ENCODE results near the gene RASSF3. TPM values are rescaled to one million over a fixed set of nuclear protein-coding genes. Genes with fewer than 3 reads are reported as not detected.

RASSF3 gene
- total RNA-seq, 1 donor = 13.8 TPM

- no peak overlapping the region for H3K4me2 ChIP-seq (ENCODE audit: insufficient read depth, low read length)
- TF ChIP-seq CTCF (IDR thresholded peaks at IDR 0.05; ENCODE audit: extremely low read depth, low read depth, low read length) = no peak
- peaks cover 26% of the 10 kb centered on the region for H3K4me1 ChIP-seq (ENCODE audit: insufficient read depth, low read length)
- H3K27ac ChIP-seq (ENCODE audit: low read depth, low read length) = no peak overlapping the region
- H2AFZ ChIP-seq (ENCODE audit: low read length) = no peak overlapping the region
- DNase-seq (ENCODE audit: insufficient read length, low spot score, missing footprints) = no peak
- H3K4me3 ChIP-seq (ENCODE audit: insufficient read depth, low read length) = no peak overlapping the region
- no peaks in the 10 kb centered on the region for H3K36me3 ChIP-seq (ENCODE audit: insufficient read depth, low read length)
- peaks cover 52% of the 10 kb centered on the region for H3K79me2 ChIP-seq (ENCODE audit: insufficient read depth, low read length)
- no peaks in the 10 kb centered on the region for H3K27me3 ChIP-seq (ENCODE audit: insufficient read depth, low read length)
- H3K9me3 ChIP-seq (ENCODE audit: low read depth, low read length) = no peaks in the 10 kb centered on the region
- no peaks in the 10 kb centered on the region for H4K20me1 ChIP-seq (ENCODE audit: insufficient read depth, low read length)
Measured at GRCh38 chr12:64678248-64678647, 68.0 kb downstream of the RASSF3 start.

DNA sequence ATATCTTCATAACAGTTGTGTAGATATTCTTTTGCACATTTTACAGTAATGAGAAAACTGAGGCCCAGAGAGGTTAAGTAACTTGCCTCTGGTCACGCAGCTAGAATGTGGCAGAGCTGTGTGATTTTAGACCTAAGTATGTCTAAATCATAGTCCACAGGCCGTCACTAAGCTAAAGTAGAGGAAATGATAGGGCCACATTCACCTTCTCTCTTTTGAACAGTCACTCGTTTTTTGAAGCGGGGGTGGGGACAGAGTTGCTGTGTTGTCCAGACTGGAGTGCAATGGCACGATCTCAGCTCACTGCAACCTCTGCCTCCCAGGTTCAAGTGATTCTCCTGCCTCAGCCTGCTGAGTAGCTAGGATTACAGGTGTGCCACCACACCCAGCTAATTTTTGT is 68.5 kb downstream of the RASSF3 start:
- no peaks in the 10 kb centered on the region for H3K36me3 ChIP-seq (ENCODE audit: insufficient read depth, low read length)
- H3K4me3 ChIP-seq (ENCODE audit: insufficient read depth, low read length) = no peak overlapping the region
- H3K27ac ChIP-seq (ENCODE audit: low read depth, low read length) = peak overlapping the region; percentile 91
- H3K4me2 ChIP-seq (ENCODE audit: insufficient read depth, low read length) = peak overlapping the region; percentile 82
- H3K79me2 ChIP-seq (ENCODE audit: insufficient read depth, low read length) = peaks cover 54% of the 10 kb centered on the region
- H4K20me1 ChIP-seq (ENCODE audit: insufficient read depth, low read length) = no peaks in the 10 kb centered on the region
- no peak for TF ChIP-seq CTCF (IDR thresholded peaks at IDR 0.05; ENCODE audit: extremely low read depth, low read depth, low read length)
- H3K9me3 ChIP-seq (ENCODE audit: low read depth, low read length) = no peaks in the 10 kb centered on the region
- DNase-seq (ENCODE audit: insufficient read length, low spot score, missing footprints) = no peak
- no peak overlapping the region for H2AFZ ChIP-seq (ENCODE audit: low read length)
- H3K4me1 ChIP-seq (ENCODE audit: insufficient read depth, low read length) = peaks cover 26% of the 10 kb centered on the region
- H3K27me3 ChIP-seq (ENCODE audit: insufficient read depth, low read length) = no peaks in the 10 kb centered on the region

GRCh38 chr12:64679487-64680001 is 69.2 kb downstream of the RASSF3 start:
- H3K4me2 ChIP-seq (ENCODE audit: insufficient read depth, low read length) = peak overlapping the region; percentile 82
- peak overlapping the region; percentile 64 for H2AFZ ChIP-seq (ENCODE audit: low read length)

DNA sequence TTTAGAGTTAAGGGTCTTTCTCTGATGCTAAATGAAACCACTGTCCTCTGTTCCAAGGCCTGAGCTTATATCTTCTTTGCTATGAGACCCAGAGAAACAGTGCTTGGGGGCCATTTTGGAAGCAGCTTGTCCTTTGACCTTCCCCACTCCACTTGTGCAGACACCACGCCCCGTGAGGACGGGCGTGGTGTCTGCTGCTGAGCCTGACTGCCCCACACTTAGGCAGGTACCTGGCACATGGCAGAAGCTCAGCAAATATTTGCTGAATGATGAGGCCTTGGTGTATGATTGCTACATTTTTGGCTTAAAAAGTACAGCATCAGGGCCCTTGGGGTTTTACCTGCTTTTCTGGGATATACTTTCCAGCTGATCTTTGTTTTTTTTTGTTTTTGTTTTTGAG is 69.9 kb downstream of the RASSF3 start:
- Histone ChIP-seq H3K4me1 (ENCODE audit: insufficient read depth, low read length) (peaks cover 26% of the 10 kb centered on the region), H3K79me2 (ENCODE audit: insufficient read depth, low read length) (peaks cover 49% of the 10 kb centered on the region), H3K27me3 (ENCODE audit: insufficient read depth, low read length) (no peaks in the 10 kb centered on the region), H3K36me3 (ENCODE audit: insufficient read depth, low read length) (no peaks in the 10 kb centered on the region), H2AFZ (ENCODE audit: low read length) (peak overlapping the region; percentile 64), H3K4me3 (ENCODE audit: insufficient read depth, low read length) (peak overlapping the region; percentile 63), H3K9me3 (ENCODE audit: low read depth, low read length) (no peaks in the 10 kb centered on the region), H3K27ac (ENCODE audit: low read depth, low read length) (peak overlapping the region; percentile 91), H3K4me2 (ENCODE audit: insufficient read depth, low read length) (peak overlapping the region; percentile 82), H4K20me1 (ENCODE audit: insufficient read depth, low read length) (no peaks in the 10 kb centered on the region)
- no peak for TF ChIP-seq CTCF (IDR thresholded peaks at IDR 0.05; ENCODE audit: extremely low read depth, low read depth, low read length)
- no peak for DNase-seq (ENCODE audit: insufficient read length, low spot score, missing footprints)

More at GRCh38 chr12:64679487-64680001, 69.2 kb downstream of the RASSF3 start:
- Histone ChIP-seq H3K79me2 (ENCODE audit: insufficient read depth, low read length) (peaks cover 51% of the 10 kb centered on the region), H3K36me3 (ENCODE audit: insufficient read depth, low read length) (no peaks in the 10 kb centered on the region), H3K4me3 (ENCODE audit: insufficient read depth, low read length) (peak overlapping the region; percentile 63), H3K27me3 (ENCODE audit: insufficient read depth, low read length) (no peaks in the 10 kb centered on the region), H3K4me1 (ENCODE audit: insufficient read depth, low read length) (peaks cover 26% of the 10 kb centered on the region), H3K9me3 (ENCODE audit: low read depth, low read length) (no peaks in the 10 kb centered on the region), H3K27ac (ENCODE audit: low read depth, low read length) (peak overlapping the region; percentile 91), H4K20me1 (ENCODE audit: insufficient read depth, low read length) (no peaks in the 10 kb centered on the region)
- TF ChIP-seq CTCF (IDR thresholded peaks at IDR 0.05; ENCODE audit: extremely low read depth, low read depth, low read length) = no peak
- peak; percentile 91 for DNase-seq (ENCODE audit: insufficient read length, low spot score, missing footprints)

Measured in osteoblast (primary cell).